Panc1 (cell line): Measurements from ENCODE around the gene TNNT3.

Experiments used
- POLR2AphosphoS5 ChIP-seq: IDR thresholded peaks from 2 replicates; pipeline ENCODE4 v1.6.1; 2012; ENCODE audit warnings: mild to moderate bottlenecking, low read depth, low read length, moderate library complexity
- SIN3A ChIP-seq: IDR thresholded peaks from 2 replicates; pipeline ENCODE4 v1.6.1; 2012; ENCODE audit warnings: low read depth, mild to moderate bottlenecking, low read length, moderate library complexity, borderline replicate concordance; ENCODE audit not compliant: insufficient read depth
- TF ChIP-seq, protein P1 (sequence below): fragments of 450-650 bp; IDR thresholded peaks from 2 replicates; pipeline ENCODE4 v1.5.1; 2017; ENCODE audit warnings: mild to moderate bottlenecking

DNA sequence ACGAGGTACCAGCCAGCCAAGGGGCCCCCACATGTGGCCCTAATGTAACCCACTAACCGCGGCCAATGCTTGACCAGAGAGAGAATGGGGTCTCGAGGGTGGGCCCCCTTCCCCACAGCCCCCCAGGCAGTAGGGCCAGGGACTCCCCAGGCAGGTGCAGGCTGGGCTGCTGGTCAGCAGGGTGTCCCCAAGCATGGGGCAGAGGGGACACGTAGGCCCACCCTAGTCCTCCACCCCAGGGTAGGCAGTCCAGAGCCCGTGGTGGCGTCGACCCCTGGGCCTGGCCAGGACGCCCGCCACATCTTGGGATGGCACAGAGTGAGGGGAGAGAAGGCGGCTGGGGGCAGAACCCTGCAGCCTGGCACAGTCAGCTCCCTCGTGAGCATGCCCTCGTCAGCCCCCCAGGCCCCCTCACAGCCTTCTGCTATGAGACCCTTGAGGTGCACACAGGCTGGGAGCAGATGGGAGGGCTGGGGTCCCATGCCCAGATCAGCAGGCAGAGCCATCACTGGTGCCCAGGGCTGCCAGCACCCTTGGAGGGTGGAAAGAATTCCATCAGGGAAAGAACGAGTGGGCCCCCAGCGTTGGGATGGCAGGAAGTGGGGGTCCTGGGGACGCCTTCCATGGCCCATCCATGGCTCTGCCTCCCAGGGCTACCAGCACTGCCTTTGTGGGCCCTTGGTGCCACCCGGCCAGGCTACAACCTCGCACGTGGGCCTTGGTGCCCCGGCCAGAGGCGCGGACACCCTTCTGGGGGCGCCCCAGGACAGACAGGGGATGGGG lies 6.1 kb downstream of the TNNT3 start:
- TF ChIP-seq, protein P1, sequence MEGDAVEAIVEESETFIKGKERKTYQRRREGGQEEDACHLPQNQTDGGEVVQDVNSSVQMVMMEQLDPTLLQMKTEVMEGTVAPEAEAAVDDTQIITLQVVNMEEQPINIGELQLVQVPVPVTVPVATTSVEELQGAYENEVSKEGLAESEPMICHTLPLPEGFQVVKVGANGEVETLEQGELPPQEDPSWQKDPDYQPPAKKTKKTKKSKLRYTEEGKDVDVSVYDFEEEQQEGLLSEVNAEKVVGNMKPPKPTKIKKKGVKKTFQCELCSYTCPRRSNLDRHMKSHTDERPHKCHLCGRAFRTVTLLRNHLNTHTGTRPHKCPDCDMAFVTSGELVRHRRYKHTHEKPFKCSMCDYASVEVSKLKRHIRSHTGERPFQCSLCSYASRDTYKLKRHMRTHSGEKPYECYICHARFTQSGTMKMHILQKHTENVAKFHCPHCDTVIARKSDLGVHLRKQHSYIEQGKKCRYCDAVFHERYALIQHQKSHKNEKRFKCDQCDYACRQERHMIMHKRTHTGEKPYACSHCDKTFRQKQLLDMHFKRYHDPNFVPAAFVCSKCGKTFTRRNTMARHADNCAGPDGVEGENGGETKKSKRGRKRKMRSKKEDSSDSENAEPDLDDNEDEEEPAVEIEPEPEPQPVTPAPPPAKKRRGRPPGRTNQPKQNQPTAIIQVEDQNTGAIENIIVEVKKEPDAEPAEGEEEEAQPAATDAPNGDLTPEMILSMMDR = no peak
- TF ChIP-seq POLR2AphosphoS5 = no peak
- no peak for TF ChIP-seq SIN3A
